Brain microvascular endothelial cell (primary cell): ENCODE measurements around the gene SH2D5.

ENCODE experiments used
- DNase-seq: peaks from one replicate; pipeline ENCODE4 v3.0.0-alpha.2; 2020
- H3K27ac ChIP-seq: fragments of 250-450 bp; sonication (Bioruptor Pico); 2 replicates; pipeline ENCODE4 v1.5.1; 2020; ENCODE audit warnings: mild to moderate bottlenecking, moderate library complexity
- H3K27me3 ChIP-seq: fragments of 250-450 bp; sonication (Bioruptor Pico); replicated peaks from 2 replicates; pipeline ENCODE4 v1.5.1; 2020; ENCODE audit warnings: mild to moderate bottlenecking
- H3K36me3 ChIP-seq: fragments of 250-450 bp; sonication (Bioruptor Pico); replicated peaks from 2 replicates; pipeline ENCODE4 v1.5.1; 2020; ENCODE audit warnings: mild to moderate bottlenecking
- H3K4me3 ChIP-seq: 2 replicates; pipeline ENCODE4 v1.5.1; 2011; ENCODE audit warnings: low read depth, mild to moderate bottlenecking, control low read depth, low read length, moderate library complexity
- CTCF ChIP-seq: IDR thresholded peaks from 2 replicates; pipeline ENCODE4 v1.5.1; 2011; ENCODE audit warnings: low read depth, mild to moderate bottlenecking, moderate library complexity, low read length, control low read depth, inconsistent platforms; ENCODE audit errors: missing control alignments
- in situ Hi-C: cut with HindIII; loops from 2 replicates; pipeline ENCODE4 v1.10.0; 2017; ENCODE audit warnings: low sequenced_read_pairs, low pct_ligation_motif_present

Gene SH2D5

GRCh38 chr1:20684651-20685050 is 47.9 kb downstream of the SH2D5 start:
- H3K27ac ChIP-seq = no peak overlapping the region
- no peaks in the 10 kb centered on the region for H3K27me3 ChIP-seq
- no peak for DNase-seq
- no peak overlapping the region for H3K4me3 ChIP-seq
- in situ Hi-C loops = no loop called here
- H3K36me3 ChIP-seq = no peaks in the 10 kb centered on the region
- no peak for TF ChIP-seq CTCF

GRCh38 chr1:20684050-20684620 is 48.4 kb downstream of the SH2D5 start:
- in situ Hi-C loops = no loop called here
- Histone ChIP-seq H3K27ac (no peak overlapping the region), H3K27me3 (no peaks in the 10 kb centered on the region), H3K36me3 (no peaks in the 10 kb centered on the region), H3K4me3 (no peak overlapping the region)
- no peak for DNase-seq
- no peak for TF ChIP-seq CTCF

- H3K4me3 ChIP-seq = no peak overlapping the region
- H3K36me3 ChIP-seq = no peaks in the 10 kb centered on the region
- no peak for DNase-seq
- H3K27ac ChIP-seq = no peak overlapping the region
- TF ChIP-seq CTCF = no peak
- in situ Hi-C loops = no loop called here
- H3K27me3 ChIP-seq = no peaks in the 10 kb centered on the region
Measured at GRCh38 chr1:20683614-20684013, 48.9 kb downstream of the SH2D5 start.

GRCh38 chr1:20682571-20683236 is 49.8 kb downstream of the SH2D5 start:
- in situ Hi-C loops = no loop called here
- Histone ChIP-seq H3K27ac (no peak overlapping the region), H3K36me3 (no peaks in the 10 kb centered on the region), H3K27me3 (no peaks in the 10 kb centered on the region), H3K4me3 (no peak overlapping the region)
- no peak for TF ChIP-seq CTCF
- no peak for DNase-seq

- DNase-seq = no peak
- TF ChIP-seq CTCF = no peak
- no peak overlapping the region for H3K4me3 ChIP-seq
- no peaks in the 10 kb centered on the region for H3K36me3 ChIP-seq
- H3K27me3 ChIP-seq = no peaks in the 10 kb centered on the region
- no peak overlapping the region for H3K27ac ChIP-seq
- in situ Hi-C loops = no loop called here
Measured at GRCh38 chr1:20681999-20682398, 50.5 kb downstream of the SH2D5 start.

GRCh38 chr1:20680269-20680668 is 52.2 kb downstream of the SH2D5 start:
- TF ChIP-seq CTCF = no peak

More at GRCh38 chr1:20680269-20680668, 52.2 kb downstream of the SH2D5 start:
- Histone ChIP-seq H3K27ac (no peak overlapping the region), H3K4me3 (no peak overlapping the region), H3K36me3 (no peaks in the 10 kb centered on the region), H3K27me3 (no peaks in the 10 kb centered on the region)
- in situ Hi-C loops = no loop called here
- no peak for DNase-seq
